ENCODE data around the gene LITAFD. TPM values are rescaled to one million over a fixed set of nuclear protein-coding genes. Genes with fewer than 3 reads are reported as not detected.

The LITAFD gene
- total RNA-seq, 1 donor from 2014 or later: not detected

DNA sequence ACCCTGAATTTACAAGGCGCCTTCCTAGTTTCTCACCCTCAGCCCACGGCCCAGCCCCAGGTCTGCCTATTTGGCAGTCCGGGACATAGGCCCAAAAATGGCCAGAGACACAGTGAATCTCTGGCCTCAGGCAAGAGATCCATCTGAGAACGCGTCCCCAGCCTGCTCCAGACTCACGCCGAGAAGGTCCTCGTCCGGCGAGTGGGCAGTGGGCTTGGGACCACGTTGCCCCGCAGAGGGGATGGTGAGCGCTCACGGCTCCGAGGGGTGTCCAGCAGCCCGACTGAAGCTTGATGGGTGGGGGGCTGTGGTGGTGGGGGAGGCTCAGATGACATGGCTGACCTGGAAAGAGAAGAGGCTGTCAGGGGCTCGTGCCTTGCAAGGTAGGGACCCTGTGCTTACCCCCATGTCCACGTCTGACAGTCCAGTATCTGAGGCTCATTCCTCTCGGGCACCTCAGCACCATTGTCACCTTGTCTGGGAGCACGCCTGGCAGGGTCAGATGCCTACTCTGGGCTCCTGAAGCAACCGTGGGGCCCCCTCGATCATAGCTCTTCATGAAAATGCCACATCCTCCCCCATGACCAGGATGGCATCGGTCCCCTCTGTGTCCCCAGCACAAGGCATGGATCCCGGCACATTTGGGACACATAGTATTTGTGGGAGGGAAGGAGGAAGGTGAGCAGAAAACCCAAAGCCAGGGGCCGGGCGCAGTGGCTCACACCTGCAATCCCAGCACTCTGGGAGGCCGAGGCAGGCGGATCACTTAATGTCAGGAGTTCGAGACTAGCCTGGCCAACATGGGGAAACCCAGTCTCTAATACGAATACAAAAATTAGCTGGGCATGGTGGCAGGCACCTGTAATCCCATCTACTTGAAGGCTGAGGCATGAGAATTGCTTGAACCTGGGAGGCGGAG is 22.9 kb upstream of the LITAFD start:
- Histone ChIP-seq H2AFZ (ENCODE audit: low read depth, low read length) (no peak overlapping the region), H3K27me3 (ENCODE audit: insufficient read depth, low read length) (no peaks in the 10 kb centered on the region), H3K4me3 (ENCODE audit: insufficient read depth, low read depth, low read length) (no peak overlapping the region), H3K4me1 (ENCODE audit: insufficient read depth, low read length) (peaks cover 9% of the 10 kb centered on the region), H3K9ac (ENCODE audit: low read length) (no peak overlapping the region), H4K20me1 (ENCODE audit: insufficient read depth, low read length) (peaks cover 88% of the 10 kb centered on the region), H3K36me3 (ENCODE audit: insufficient read depth, low read length) (peaks cover 17% of the 10 kb centered on the region), H3K27ac (ENCODE audit: low read depth, low read length) (no peak overlapping the region), H3K79me2 (ENCODE audit: insufficient read depth, low read length) (peaks cover 36% of the 10 kb centered on the region), H3K4me2 (ENCODE audit: low read length) (no peak overlapping the region), H3K9me3 (ENCODE audit: insufficient read depth, low read depth, low read length) (no peaks in the 10 kb centered on the region)
- H3K27ac Mint-ChIP-seq (ENCODE audit: unreplicated experiment): peak overlapping the region; percentile 34
- peaks cover 15% of the 10 kb centered on the region for H3K36me3 Mint-ChIP-seq (ENCODE audit: low read depth, unreplicated experiment)
- peaks cover 3% of the 10 kb centered on the region for H3K9me3 Mint-ChIP-seq (ENCODE audit: unreplicated experiment)
- TF ChIP-seq EZH2 (IDR thresholded peaks at IDR 0.05; ENCODE audit: insufficient read depth, low read length): no peak
- TF ChIP-seq, protein P1, sequence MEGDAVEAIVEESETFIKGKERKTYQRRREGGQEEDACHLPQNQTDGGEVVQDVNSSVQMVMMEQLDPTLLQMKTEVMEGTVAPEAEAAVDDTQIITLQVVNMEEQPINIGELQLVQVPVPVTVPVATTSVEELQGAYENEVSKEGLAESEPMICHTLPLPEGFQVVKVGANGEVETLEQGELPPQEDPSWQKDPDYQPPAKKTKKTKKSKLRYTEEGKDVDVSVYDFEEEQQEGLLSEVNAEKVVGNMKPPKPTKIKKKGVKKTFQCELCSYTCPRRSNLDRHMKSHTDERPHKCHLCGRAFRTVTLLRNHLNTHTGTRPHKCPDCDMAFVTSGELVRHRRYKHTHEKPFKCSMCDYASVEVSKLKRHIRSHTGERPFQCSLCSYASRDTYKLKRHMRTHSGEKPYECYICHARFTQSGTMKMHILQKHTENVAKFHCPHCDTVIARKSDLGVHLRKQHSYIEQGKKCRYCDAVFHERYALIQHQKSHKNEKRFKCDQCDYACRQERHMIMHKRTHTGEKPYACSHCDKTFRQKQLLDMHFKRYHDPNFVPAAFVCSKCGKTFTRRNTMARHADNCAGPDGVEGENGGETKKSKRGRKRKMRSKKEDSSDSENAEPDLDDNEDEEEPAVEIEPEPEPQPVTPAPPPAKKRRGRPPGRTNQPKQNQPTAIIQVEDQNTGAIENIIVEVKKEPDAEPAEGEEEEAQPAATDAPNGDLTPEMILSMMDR (IDR thresholded peaks at IDR 0.05; ENCODE audit: insufficient read depth, low read depth, low read length): no peak
- H3K27me3 Mint-ChIP-seq (ENCODE audit: low read depth, unreplicated experiment): no peaks in the 10 kb centered on the region
- H3K4me3 Mint-ChIP-seq (ENCODE audit: unreplicated experiment): no peak overlapping the region
- DNase-seq (ENCODE audit: low read depth): no peak
- H3K4me1 Mint-ChIP-seq (ENCODE audit: low read depth, unreplicated experiment): peaks cover 25% of the 10 kb centered on the region
- FAIRE-seq: no peak

- no peak overlapping the region for H2AFZ ChIP-seq (ENCODE audit: low read depth, low read length)
- H3K27me3 ChIP-seq (ENCODE audit: insufficient read depth, low read length): no peaks in the 10 kb centered on the region
- H3K27ac ChIP-seq (ENCODE audit: low read depth, low read length): no peak overlapping the region
- no peak overlapping the region for H3K9ac ChIP-seq (ENCODE audit: low read length)
- H3K27ac Mint-ChIP-seq (ENCODE audit: unreplicated experiment): no peak overlapping the region
- H3K4me3 Mint-ChIP-seq (ENCODE audit: unreplicated experiment): peak overlapping the region; percentile 40
- H3K4me1 Mint-ChIP-seq (ENCODE audit: low read depth, unreplicated experiment): peaks cover 30% of the 10 kb centered on the region
- H3K9me3 ChIP-seq (ENCODE audit: insufficient read depth, low read depth, low read length): no peaks in the 10 kb centered on the region
- peaks cover 15% of the 10 kb centered on the region for H3K4me1 ChIP-seq (ENCODE audit: insufficient read depth, low read length)
- H3K4me3 ChIP-seq (ENCODE audit: insufficient read depth, low read depth, low read length): no peak overlapping the region
- H3K9me3 Mint-ChIP-seq (ENCODE audit: unreplicated experiment): peaks cover 3% of the 10 kb centered on the region
- DNase-seq (ENCODE audit: low read depth) (peak; percentile 41), FAIRE-seq (no peak)
- TF ChIP-seq, protein P1 (IDR thresholded peaks at IDR 0.05; ENCODE audit: insufficient read depth, low read depth, low read length): no peak
- no peak for TF ChIP-seq EZH2 (IDR thresholded peaks at IDR 0.05; ENCODE audit: insufficient read depth, low read length)
- peaks cover 14% of the 10 kb centered on the region for H3K36me3 ChIP-seq (ENCODE audit: insufficient read depth, low read length)
- H3K4me2 ChIP-seq (ENCODE audit: low read length): no peak overlapping the region
- peaks cover 45% of the 10 kb centered on the region for H3K79me2 ChIP-seq (ENCODE audit: insufficient read depth, low read length)
- H3K36me3 Mint-ChIP-seq (ENCODE audit: low read depth, unreplicated experiment): peaks cover 11% of the 10 kb centered on the region
- peaks cover 89% of the 10 kb centered on the region for H4K20me1 ChIP-seq (ENCODE audit: insufficient read depth, low read length)
- no peaks in the 10 kb centered on the region for H3K27me3 Mint-ChIP-seq (ENCODE audit: low read depth, unreplicated experiment)
Measured at GRCh38 chr16:8859913-8860881, 22.0 kb upstream of the LITAFD start.

Measured in astrocyte (in vitro differentiated cells and primary cell).